Epithelial cell of esophagus (primary cell): ENCODE results near the gene HEXA.
"Not testable (repeated sequence)": the region's sequence is repeated elsewhere in the genome, so short reads cannot be mapped to it uniquely, and the experiment has no call there.

Experiments
- DNase-seq: peaks from one replicate; pipeline ENCODE4 v3.0.0; 2010; ENCODE audit warnings: low read depth
- H3K4me3 ChIP-seq: 2 replicates; pipeline ENCODE4 v1.5.1; 2011; ENCODE audit warnings: mild to moderate bottlenecking, low read length, control low read depth
- CTCF ChIP-seq: IDR thresholded peaks from 2 replicates; pipeline ENCODE4 v1.5.1; 2011; ENCODE audit warnings: low read depth, mild to moderate bottlenecking, low read length, control low read depth, inconsistent platforms; ENCODE audit not compliant: insufficient read depth; ENCODE audit errors: missing control alignments

HEXA gene

GRCh38 chr15:72411111-72411510, 35.3 kb upstream of the HEXA start:
- H3K4me3 ChIP-seq: no peak overlapping the region
- TF ChIP-seq CTCF: no peak
- no peak for DNase-seq

- H3K4me3 ChIP-seq: no peak overlapping the region
- no peak for TF ChIP-seq CTCF
- no peak for DNase-seq
These were observed 31.1 kb upstream of the HEXA start for GRCh38 chr15:72406936-72407335.

- H3K4me3 ChIP-seq: no peak overlapping the region
- TF ChIP-seq CTCF: no peak
- DNase-seq: no peak
These were observed 29.0 kb upstream of the HEXA start for GRCh38 chr15:72404841-72405240.

- no peak for TF ChIP-seq CTCF
- DNase-seq: no peak
- no peak overlapping the region for H3K4me3 ChIP-seq
These were observed 28.5 kb upstream of the HEXA start for GRCh38 chr15:72404356-72404755.

GRCh38 chr15:72402726-72403125, 26.9 kb upstream of the HEXA start:
- DNase-seq: no peak
- no peak for TF ChIP-seq CTCF
- no peak overlapping the region for H3K4me3 ChIP-seq

- no peak for DNase-seq
- H3K4me3 ChIP-seq: no peak overlapping the region
- no peak for TF ChIP-seq CTCF
These were observed 22.8 kb upstream of the HEXA start for GRCh38 chr15:72398648-72399047.

- no peak for TF ChIP-seq CTCF
- H3K4me3 ChIP-seq: no peak within 1 kb of the TSS
- no peak for DNase-seq
These were observed 22.2 kb upstream of the HEXA start, which contains the start of gene TMEM202 for GRCh38 chr15:72397796-72398588. TMEM202 (plus strand) TSS chr15:72398305; CDS start chr15:72398327, 22 bp downstream.

DNA sequence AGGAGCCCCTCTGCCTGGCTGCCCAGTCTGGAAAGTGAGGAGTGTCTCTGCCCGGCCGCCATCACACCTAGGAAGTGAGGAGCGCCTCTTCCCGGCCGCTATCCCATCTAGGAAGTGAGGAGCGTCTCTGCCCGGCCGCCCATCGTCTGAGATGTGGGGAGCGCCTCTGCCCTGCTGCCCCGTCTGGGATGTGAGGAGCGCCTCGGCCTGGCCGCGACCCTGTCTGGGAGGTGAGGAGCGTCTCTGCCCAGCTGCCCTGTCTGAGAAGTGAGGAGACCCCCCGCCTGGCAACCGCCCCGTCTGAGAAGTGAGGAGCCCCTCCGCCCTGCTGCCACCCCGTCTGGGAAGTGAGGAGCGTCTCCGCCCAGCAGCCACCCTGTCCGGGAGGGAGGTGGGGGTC, 20.5 kb upstream of the HEXA start:
- not testable (repeated sequence) for H3K4me3 ChIP-seq, DNase-seq
